ENCODE data around the gene MYH14.
"Not testable (repeated sequence)": the region's sequence is repeated elsewhere in the genome, so short reads cannot be mapped to it uniquely, and the experiment has no call there.

Gene MYH14

GRCh38 chr19:50322931-50323781 is 119.7 kb downstream of the MYH14 start:
- no peak for DNase-seq

DNA sequence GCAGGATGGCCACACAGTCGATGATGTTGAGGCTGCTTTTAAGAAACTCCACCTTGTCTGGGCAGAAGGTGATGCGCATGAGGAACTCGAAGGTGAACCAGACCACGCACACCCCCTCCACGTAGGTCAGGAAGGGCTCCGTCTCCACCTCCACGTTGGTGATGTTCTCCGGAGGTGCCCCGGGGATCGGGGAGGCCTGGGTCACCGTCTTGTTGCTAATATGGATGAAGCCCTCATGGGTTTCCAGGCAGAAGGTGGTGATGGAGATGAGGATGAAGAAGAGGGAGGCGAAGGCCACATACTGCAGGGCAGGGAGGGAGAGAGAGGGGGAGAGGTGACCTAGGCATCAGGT is 120.3 kb downstream of the MYH14 start:
- DNase-seq = no peak

- no peak for DNase-seq
Observed at GRCh38 chr19:50324331-50324730, 120.9 kb downstream of the MYH14 start.

DNA sequence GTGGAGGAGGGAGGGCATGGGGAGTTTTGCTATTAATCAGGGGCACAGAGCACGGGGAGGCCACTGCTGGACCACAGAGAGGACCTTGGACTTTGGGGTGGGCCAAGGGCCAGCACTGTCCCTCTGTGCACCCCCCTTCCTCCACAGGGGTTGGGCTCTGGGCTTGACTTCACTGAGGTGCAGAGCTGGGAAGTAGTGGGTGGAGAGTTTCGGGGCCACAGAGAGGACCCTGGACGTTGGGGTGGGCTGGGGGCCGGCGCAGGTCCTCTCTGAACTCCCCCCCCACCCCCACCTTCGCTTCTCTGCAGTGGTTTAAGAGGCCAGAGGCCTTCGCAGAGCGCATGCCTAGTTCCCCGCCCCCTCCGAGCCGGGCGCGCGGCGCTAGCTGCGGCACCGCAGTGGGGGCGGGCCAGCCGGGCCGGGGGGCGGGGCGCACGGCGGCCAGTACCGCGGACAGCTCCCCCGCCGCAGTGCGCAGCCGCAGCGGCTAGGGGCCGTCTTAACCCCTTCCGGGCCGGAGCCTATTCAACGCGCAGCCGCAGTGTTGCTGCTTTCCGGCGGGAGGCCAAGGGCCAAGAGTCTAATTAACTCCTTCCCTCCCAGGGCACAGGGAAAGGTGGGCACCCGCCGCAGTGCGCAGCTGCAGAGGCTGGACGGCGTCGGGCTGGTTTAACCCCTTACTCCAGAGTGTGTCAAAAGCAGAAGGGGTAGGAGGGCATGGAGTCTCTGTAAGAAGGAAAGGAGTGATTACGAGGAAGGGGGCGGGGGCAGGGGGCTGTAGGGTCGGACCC is 122.1 kb downstream of the MYH14 start:
- peak; percentile 87 for DNase-seq

- DNase-seq = no peak
Observed at GRCh38 chr19:50326101-50326664, 122.8 kb downstream of the MYH14 start.

DNA sequence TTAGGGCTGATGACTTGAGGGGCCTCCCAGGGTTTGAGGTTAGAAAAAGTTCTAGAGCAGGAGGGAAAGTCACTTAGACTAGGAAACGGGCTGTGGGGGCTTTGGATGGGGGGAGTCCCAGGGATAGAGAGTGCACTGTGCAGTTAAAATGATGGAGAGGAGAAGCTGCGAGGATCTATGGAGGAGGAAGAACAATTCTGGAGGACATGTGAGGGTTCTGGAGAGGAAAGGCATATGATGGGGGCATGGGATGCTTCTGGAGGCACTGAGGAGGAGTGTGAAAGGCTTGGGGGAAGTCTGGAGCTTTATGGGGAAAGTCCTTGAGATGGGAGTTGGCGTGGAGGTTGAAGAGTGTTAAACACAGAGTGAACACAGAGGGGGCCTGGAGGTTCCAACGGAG is 123.6 kb downstream of the MYH14 start:
- no peak for DNase-seq

- DNase-seq = no peak
Observed at GRCh38 chr19:50327461-50328223, 124.2 kb downstream of the MYH14 start.

- peak; percentile 64 for DNase-seq
Observed at GRCh38 chr19:50328224-50328872, 124.9 kb downstream of the MYH14 start.

GRCh38 chr19:50328873-50329145 is 125.4 kb downstream of the MYH14 start:
- DNase-seq = no peak

DNA sequence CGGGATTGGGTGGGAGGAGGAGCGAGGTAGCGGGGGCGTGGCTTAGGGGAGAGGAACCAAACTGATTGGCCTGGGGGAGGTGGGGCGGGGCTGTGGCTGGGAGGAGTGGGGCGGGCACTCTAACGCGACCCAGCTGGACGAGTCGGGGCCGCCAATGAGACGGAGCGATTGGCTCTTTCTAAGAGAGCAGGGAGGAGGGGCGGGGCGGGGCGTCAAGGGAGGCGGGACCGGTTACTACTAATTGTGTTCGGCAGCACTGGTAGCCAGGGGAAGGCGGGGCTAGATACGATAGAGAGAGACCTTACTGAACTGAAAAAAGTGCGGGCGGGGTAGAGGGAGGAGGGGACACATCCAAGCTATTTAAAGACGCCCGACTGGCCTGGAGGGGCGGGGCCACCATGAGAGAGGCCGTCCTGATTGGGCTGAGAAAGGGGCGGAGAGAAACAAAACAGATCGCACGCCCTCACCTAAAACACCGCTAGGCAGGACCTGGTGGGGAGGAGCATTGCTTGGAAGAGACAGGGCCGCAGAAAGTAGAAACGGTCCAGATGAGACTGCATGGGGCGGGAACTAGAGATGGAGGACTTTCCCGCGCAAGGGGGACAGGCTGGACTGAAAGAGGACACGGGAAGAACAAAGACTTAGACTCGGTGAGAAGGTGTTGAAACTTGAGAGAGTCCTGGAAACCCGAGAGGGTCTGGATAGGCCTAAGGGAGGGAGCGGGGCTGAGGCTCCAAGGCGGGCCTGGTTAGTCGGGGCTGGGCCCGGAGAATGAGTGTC is 125.9 kb downstream of the MYH14 start, which contains the start of gene KCNC3:
TSS of gene KCNC3 (minus strand) at position 232 of the 780 bp plus-strand sequence. CDS start 295 bp downstream, outside the sequence.
- DNase-seq = peak; percentile 84

DNA sequence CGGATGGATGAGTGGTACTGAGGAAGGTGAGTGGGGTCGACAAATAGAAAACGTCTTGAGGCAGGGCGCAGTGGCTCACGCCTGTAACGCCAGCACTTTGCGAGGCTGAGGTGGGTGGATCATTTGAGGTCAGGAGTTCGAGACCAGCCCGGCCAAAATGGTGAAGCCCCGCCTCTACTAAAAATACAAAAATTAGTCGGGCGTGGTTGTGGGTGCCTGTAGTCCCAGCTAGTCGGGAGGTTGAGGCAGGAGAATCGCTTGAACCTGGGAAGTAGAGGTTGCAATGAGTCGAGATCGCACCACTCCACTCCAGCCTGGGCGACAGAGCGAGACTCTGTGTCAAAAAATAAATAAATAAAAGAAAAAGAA is 126.5 kb downstream of the MYH14 start:
- not testable (repeated sequence) for DNase-seq

DNA sequence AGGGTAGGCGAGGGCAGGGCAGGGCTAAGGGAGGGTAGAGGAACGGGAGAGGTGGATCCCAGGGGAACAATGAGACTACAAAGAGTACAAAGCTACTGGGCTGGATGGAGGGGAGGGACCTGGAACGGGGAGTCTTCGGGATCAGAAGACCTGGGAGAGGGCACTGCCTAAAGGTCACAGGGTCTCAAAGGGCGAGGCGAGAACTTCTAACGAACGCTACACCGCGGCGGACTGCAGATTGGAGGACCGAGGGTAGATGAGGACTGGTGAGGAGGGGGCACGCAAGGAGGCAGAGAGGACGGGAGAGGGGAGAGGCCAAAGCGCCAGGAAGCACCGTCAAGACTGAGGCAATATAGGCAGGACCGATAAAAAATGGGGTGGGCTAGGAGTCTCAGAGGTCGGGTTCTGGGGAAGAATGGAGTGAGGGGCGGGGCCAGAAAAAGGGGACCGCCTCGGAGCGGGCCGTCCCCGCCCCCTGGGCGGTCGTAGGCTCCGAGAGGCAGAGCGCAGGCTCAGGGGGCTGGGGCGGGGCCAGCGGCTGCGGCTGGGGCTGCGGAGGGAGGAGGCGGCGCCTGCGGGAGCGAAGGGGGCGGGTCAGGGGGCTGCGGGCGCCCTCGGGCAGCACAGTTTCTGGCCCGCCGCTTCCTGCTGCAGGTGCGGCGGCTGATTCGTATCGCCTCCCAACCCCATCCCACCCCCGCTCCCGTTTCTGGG is 127.1 kb downstream of the MYH14 start:
- DNase-seq = peak; percentile 83

DNA sequence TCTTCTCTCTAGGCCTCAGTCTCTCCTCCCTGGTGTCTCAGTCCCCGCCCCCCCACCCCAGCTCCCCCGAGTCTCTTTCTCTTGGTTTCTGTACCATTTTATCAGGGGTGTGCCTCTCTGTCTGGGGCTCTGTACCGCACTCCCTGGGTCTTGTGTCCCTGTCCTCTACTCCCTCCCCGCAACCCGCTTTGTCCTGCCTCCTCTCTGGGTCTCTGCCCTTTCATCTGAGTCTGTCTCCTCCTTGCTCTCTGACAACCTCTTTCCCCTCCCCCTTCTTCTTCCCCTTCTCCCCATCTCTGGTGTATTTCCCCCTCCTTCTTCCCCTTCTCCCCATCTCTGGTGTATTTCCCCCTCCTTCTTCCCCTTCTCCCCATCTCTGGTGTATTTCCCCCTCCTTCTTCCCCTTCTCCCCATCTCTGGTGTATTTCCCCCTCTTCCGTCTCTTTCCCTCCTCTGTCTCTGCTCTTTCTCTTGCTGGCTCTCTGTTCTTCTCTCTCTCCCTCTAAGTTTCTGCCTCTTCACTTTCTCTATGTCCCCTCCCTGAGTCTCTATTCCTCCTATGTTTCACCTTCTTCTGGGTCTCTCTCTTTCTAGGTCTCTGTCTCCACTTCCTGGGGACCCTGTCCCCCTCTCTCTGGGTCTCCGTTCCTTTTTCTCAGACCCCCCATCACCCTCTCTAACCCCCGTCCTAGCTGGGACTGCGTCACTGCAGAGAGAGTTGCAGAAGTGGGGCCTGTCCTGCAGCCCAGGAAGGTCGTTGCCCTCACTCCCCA is 128.0 kb downstream of the MYH14 start:
- no peak for DNase-seq

- no peak for DNase-seq
Observed at GRCh38 chr19:50331994-50332243, 128.5 kb downstream of the MYH14 start.

DNA sequence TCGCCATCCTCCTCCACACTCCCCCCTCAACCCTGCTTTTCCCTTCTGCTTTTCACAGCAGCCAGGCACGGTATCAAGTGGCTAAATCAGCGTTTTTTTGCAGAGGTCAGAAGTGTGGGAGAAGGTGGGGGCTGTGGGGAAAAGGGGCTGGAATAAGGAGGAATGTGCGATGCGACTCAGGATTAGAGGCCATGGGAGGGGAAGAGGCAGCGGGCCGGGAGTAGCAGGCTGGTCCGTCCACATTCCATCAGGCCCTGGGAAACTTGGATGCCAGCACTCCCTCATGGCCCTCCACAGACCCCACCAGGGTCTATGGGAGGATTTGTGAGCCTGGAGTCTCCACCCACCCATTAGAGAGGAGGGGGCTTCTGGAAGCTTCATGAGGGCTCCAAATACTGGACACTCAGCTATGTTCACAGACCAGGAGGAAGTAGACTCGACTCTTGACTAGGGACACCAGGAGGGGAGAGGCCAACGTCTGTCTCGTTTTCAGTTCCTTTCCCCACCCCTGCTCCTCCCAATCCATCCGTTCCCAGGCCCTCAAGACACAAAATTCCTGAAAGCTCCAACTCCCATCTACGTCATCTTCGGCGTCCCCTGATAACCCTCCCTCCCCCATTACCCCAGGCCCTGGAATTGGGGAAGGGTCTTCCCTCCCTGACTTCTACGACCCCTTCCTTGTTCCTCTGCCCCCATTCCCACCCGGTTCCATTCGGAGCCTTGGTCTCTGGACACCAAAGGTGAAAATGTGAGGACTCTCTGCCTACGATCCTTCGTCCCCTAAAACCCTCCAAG is 129.0 kb downstream of the MYH14 start:
- DNase-seq = no peak

DNA sequence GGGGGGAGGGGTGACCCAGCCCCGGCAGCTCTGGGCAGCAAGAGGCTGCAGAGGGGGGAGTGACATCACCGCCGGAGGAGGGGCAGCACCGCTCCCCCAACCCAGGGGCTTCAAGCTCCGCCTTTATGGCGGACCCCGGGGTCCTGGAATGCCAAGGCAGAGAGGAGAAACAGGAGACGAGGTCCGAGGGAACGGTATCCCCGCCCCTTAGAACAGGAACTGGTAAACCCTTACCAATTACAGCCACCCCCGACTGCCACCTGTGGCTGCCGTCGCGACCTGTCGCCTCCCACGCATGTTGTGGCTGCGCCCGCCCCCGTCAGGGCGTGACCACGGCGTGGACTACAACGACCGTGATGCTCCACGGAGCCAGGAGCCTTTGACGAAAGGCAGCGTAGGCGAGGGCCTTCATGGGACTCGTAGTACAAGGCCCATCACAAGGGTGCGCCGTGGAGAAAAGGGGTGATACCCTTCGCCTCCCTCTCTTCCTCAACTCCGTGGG is 129.9 kb downstream of the MYH14 start:
- peak; percentile 94 for DNase-seq

DNA sequence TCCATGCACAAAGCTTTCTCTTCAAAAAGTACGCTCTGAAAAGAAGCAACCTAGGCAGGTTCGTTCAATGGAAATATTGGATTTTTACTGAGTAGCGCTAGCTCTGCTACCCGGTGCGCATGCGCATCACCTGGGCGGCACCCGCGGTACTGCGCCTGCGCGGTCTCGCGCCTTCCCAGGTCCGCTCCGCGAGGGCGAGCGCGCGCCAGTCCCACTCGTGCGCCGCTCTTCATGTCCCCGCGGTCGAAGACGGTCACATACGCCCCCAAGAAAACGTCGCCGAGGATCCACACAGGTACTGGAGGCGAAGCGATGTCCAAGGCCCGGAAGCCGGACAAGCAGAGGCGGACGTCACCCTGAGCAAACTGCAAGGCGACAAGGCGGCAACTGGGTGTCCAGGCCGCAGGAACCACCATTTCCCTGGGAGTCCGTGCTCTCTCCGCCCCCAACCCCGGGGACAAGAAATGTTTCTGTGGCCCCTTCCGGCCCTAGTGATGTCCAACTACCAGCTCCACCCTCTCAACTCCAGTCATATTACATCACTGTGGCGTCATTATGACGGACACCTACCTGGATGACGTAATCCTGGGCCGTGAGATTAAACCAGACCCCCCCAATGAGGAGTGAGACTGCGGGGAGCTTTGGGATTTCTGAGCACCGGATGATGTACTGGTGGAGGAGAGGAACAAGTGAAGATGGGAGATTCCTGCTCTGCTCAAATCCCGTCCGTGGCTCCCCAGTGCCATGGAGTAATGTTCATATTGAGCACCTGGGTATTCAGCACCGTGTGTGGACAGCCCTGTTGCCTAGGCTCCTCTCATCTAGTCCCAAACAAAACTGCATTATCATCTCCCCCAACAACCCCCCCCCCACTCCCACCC is 130.6 kb downstream of the MYH14 start:
- DNase-seq = peak; percentile 95

- no peak for DNase-seq
Observed at GRCh38 chr19:50334741-50335421, 131.5 kb downstream of the MYH14 start.

All from activated CD8-positive, alpha-beta memory T cell treated with anti-CD3 and anti-CD28 coated beads for 24 hours (primary cell).